GDM1 (cell line): ENCODE results near the gene BRD9.
"Not testable (repeated sequence)": the region's sequence is repeated elsewhere in the genome, so short reads cannot be mapped to it uniquely, and the experiment has no call there.

Experiments
- DNase-seq: peaks from one replicate; lab custom pipeline; 2025; lab: John Stamatoyannopoulos, UW

BRD9 gene

DNA sequence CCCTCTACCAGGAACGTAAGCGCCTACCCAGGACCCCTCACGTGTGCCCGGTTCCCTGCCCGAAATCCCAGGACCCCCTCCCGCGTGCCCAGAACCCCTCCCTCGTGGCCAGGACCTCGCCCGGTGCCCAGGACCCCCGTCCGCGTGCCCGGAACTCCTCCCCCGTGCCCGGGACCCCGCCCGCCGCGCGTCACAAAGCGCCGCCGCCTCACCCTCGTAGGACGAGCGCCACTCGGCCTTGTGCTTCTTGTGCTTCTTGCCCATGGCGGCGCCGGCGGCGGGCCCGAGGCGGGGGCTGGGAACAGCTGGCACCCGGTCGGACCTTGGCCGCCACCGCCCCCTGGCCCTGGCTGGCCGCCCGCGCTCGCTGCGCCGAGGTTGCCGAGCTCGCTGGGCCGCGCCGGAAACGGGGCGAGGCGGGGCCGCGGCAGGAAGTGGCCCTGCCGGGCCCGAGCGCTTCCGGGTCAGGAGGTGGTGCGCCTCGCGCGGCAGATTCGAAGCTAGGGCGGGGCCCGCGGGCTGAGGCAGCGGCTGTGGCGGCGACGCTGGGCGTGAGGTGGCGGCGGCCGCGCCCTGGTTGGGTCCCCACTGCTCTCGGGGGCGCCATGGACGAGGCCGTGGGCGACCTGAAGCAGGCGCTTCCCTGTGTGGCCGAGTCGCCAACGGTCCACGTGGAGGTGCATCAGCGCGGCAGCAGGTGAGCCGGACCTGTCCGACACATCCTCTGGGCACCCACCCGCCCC is at the start of gene BRD9, which contains the start of gene TRIP13:
BRD9 (minus strand) TSS at position 408 of the 743 bp plus-strand sequence; CDS start at position 264, 144 bp downstream.
TRIP13 (plus strand) TSS at position 491 of the 743 bp plus-strand sequence; CDS start at position 606, 115 bp downstream.
- DNase-seq, result peak; percentile 71

GRCh38 chr5:940741-941140 is 48.1 kb upstream of the BRD9 start:
- DNase-seq, result not testable (repeated sequence)

GRCh38 chr5:939368-939767 is 46.8 kb upstream of the BRD9 start:
- no peak for DNase-seq

DNA sequence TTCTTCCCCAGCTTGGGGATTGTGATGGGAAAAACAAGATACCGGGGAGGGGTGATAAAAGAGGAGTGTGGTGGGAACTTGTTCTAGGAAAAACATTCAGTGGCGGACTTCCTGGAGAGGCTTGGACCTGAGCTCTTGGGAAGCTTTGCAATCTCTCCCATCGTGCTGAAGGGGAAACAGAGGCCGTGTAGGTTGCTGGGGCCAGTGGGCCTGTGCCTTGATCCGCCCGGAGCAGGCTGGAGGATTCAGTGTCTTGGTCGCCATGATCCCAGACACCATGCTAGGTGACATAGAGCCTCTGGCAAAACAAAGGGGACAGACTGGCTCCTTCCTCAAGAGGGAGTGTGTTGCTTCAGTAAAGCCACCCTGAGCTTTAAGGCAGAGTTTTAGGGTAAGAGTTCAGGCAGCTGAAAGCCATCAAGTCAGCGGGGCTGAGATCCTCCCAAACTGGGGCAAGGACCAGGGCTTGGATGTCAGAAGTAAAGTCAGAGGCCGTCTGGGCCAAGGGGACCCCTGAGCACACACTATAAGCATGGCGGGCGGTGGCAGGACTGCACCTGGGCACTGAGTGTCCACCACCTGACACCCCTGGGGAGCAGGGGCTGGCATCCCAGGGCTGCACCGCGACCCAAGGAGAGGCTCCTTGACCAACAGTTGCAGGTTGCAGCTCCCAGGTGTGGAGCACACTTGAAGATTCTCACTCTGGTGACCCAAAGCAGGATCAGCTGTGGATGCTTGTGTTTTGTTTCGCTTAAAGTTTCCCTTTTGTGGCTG is 44.7 kb upstream of the BRD9 start:
- no peak for DNase-seq

GRCh38 chr5:936149-937144 is 43.8 kb upstream of the BRD9 start:
- no peak for DNase-seq

- no peak for DNase-seq
Observed at GRCh38 chr5:935510-936084, 43.0 kb upstream of the BRD9 start.

DNA sequence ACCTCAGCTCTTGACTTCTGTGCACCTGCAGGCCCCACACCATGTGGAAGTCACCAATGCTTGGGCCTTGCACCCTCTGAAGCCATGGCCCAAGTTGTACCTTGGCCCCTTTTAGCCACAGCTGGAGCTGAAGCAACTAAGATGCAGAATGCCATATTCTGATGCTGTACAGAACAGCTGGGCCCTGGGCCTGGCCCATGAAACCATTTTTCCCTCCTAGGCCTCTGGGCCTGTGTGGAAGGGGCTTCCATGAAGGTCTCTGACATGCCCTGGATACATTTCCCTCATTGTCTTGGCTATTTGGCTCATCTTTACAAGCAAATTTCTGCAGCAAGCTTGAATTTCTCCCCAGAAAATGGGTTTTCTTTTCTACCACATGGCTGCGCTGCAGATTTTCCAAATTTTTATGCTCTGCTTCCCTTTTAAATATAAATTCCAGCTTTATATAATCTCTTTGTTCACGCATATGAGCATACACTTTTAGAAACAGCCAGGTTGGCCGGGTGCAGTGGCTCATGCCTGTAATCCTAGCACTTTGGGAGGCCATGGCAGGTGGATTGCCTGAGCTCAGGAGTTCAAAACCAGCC is 41.9 kb upstream of the BRD9 start:
- DNase-seq, result not testable (repeated sequence)

- DNase-seq, result not testable (repeated sequence)
Observed at GRCh38 chr5:933951-934350, 41.4 kb upstream of the BRD9 start.

- DNase-seq, result no peak
Observed at GRCh38 chr5:933251-933861, 40.8 kb upstream of the BRD9 start.

DNA sequence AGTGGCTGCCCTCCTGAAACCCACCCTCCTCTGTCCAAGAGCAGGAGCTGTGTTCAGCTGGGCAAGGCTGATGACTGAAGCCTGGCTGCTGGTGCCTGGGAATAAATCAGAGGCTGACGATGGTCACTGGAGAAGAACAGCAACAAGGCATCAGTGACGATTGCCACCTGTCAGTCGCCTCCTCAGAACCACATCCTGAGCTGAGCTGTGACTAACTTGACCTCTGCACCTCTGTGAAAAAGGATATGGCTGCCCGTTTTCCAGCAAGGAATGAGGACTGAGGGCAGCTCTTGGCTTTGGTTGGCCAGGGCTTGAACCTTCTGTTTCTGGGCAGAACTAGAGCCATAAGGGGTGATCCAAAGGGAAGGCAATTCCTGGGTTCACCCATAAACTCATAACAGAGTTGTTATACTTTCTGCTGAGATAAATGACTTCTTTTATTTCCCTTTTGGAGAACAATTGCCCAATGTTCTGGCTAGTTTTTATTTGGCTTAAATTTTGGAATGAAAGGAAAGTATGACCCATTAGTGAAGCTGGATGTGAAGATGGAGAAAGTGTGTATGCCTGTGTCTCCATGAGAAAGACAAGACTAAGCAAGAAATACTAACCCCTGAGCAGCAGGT is 40.1 kb upstream of the BRD9 start:
- no peak for DNase-seq

DNA sequence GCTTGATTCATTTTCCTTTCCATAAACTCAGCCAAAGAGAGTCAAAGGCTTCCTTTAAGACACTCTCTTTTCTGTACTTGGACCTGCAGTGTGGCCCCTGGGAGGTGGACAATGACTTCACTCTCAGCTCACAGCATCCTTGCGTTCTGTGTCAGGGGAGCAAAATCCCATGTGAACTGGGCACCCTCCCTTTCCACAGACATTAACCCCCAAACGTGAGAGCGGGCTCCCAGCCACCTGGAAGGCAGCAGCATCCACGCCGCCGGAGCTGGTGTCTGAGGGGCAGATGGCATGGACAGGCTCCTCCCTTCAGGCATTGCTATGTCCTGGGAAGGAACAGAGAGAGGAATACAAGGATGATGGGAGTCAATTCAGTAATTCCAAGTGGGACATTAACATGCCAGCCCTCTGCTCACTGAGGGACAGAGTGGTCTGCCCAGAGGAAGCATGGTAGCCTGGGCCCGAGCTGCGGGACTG is 39.6 kb upstream of the BRD9 start:
- no peak for DNase-seq

- DNase-seq, result no peak
Observed at GRCh38 chr5:931570-932145, 39.1 kb upstream of the BRD9 start.

DNA sequence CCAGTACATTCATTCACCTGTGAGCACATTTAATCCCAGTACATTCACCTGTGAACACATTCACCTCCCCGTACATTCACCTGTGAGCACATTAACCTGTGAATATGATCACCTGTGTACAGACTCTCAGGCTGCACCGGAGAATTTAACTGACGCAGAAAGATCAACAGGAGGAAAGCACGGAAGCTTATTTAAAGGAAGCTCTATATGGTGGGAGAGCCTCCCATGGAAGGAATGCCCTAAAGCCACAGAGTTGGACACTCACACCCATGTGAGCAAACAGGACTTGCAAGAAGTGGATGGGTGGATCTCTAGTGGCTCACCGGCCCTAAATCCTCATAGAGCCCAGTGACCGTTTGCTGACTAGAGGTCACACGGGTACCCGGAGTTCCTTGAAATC is 38.3 kb upstream of the BRD9 start:
- no peak for DNase-seq

- no peak for DNase-seq
Observed at GRCh38 chr5:929596-929995, 37.0 kb upstream of the BRD9 start.

GRCh38 chr5:929182-929581 is 36.6 kb upstream of the BRD9 start:
- DNase-seq, result not testable (repeated sequence)

DNA sequence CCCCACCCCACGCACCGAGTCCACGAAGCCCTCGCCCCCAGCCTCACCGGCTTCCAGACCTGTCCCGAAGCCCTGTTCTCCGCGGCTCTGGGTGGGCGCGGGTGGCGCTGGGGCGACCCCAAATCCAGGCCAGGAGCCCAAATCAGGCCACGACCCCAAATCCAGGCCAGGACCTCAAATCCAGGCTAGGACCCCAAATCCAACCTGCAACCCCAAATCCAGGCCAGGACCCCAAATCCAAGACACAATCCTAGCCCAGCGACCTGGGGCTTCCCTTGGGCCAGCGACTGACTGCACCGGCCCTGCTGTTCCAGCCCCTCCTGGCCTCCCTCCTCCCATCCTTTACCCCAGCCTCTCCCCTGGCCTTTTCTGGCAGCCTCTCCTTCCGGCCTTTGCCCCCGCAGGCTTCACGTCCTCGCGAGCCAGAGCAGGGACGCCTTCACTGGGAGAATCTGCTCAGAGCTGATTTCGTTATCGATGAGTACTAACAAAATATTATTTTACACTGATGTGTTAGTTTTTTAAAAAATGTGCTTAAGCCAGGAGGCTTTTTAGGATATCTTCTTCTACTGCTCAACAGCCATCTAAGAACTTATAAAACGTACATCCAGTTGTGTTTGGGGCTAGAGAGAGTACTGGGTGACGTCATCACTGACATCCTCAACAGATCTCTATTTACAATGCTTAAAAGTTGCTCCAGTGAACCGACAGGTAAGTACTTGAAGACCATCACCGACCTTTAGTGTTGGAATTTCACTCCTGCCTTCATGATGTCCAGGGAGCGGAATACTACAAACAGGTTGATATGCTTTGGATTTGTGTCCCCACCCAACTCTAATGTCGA is 34.8 kb upstream of the BRD9 start:
- no peak for DNase-seq

- no peak for DNase-seq
Observed at GRCh38 chr5:926417-927171, 34.0 kb upstream of the BRD9 start.

GRCh38 chr5:923281-923873 is 30.8 kb upstream of the BRD9 start:
- DNase-seq, result peak; percentile 10
